ENCODE measurements around the gene WDR64.
"Not testable (repeated sequence)": the region's sequence is repeated elsewhere in the genome, so short reads cannot be mapped to it uniquely, and the experiment has no call there.

WDR64 gene

DNA sequence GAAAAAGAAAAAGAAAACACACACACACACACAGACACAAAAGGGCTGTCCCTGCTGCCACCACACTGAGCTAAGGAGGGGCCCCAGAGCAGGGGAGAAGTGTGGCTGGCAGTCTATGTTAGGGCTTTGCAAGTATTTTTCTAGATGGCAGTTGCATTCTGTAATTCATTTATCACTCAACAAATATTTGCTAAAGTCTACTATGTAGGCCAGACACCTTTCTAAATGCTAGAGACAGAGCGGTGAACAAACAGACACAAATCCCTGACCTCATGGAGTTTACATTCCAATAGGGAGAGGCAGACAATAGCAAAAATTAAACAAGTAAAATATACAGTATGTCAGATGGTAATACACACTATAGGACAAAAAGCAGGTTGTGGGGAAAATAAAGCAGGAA lies 20.2 kb downstream of the WDR64 start:
- H3K27me3 ChIP-seq (ENCODE audit: control insufficient read depth, insufficient read depth, low read length): no peaks in the 10 kb centered on the region
- no peaks in the 10 kb centered on the region for H3K9me3 ChIP-seq (ENCODE audit: control insufficient read depth, low read depth, low read length)
- H3K9ac ChIP-seq (ENCODE audit: low read length): no peak overlapping the region
- no peaks in the 10 kb centered on the region for H3K4me1 ChIP-seq (ENCODE audit: control insufficient read depth, low read depth, low read length)
- no peaks in the 10 kb centered on the region for H3K36me3 ChIP-seq (ENCODE audit: control insufficient read depth, low read depth, low read length)
- H3K27ac ChIP-seq (ENCODE audit: low read length): no peak overlapping the region
- H3K4me3 ChIP-seq (ENCODE audit: low read length): no peak overlapping the region

DNA sequence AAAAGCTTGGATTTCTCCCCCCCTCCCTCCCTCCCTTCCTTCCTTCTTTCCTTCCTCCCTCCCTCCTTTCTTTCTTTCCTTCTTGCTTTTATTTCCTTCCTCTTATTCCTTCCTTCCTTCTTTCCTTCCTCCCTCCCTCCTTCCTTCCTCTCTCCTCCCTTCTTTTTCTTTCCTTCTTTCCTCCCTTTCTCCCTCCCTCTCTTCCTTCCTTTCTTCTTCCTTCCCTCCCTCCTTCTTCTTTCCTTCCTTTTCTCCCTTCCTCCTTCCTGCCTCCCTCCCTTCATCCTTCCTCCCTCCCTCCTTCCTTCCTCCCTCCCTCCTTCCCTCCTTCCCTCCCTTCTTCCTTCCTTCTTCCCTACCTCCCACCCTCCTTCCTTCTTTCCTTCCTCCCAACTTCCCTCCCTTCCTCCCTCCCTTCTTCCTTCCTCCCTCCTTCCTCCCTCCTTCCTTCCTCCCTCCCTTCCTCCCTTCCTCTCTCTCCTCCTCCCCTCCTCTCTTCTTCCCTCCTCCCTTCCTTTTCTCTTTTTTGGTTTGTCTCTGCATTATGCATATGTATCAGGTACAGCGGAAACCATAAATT lies 22.8 kb downstream of the WDR64 start:
- no peak overlapping the region for H3K27ac ChIP-seq (ENCODE audit: low read length)
- no peak overlapping the region for H3K9ac ChIP-seq (ENCODE audit: low read length)
- H3K4me1 ChIP-seq (ENCODE audit: control insufficient read depth, low read depth, low read length): no peaks in the 10 kb centered on the region
- no peaks in the 10 kb centered on the region for H3K27me3 ChIP-seq (ENCODE audit: control insufficient read depth, insufficient read depth, low read length)
- H3K4me3 ChIP-seq (ENCODE audit: low read length): no peak overlapping the region
- H3K36me3 ChIP-seq (ENCODE audit: control insufficient read depth, low read depth, low read length): no peaks in the 10 kb centered on the region
- no peaks in the 10 kb centered on the region for H3K9me3 ChIP-seq (ENCODE audit: control insufficient read depth, low read depth, low read length)

DNA sequence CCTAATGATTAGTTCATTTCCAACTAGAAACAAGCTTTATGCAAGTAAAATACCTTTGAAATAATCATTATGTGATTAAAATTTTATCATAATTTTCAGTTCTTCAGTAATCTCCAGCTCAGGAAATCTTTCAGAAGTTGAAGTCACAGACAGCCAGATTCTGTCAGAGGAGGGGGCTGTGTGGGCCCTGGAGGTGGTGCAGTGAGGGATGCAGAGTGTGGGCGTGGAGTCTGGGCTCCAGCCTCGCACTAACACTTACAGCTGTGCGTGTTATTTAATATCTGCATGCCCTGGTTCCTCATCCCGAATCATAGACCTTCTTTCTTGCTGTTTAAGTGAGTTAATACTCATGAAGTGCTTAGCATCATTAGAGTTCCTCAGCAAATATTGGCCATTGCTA lies 23.9 kb downstream of the WDR64 start:
- H3K36me3 ChIP-seq (ENCODE audit: control insufficient read depth, low read depth, low read length): no peaks in the 10 kb centered on the region
- no peaks in the 10 kb centered on the region for H3K27me3 ChIP-seq (ENCODE audit: control insufficient read depth, insufficient read depth, low read length)
- no peaks in the 10 kb centered on the region for H3K4me1 ChIP-seq (ENCODE audit: control insufficient read depth, low read depth, low read length)
- no peak overlapping the region for H3K9ac ChIP-seq (ENCODE audit: low read length)
- H3K4me3 ChIP-seq (ENCODE audit: low read length): no peak overlapping the region
- no peak overlapping the region for H3K27ac ChIP-seq (ENCODE audit: low read length)
- no peaks in the 10 kb centered on the region for H3K9me3 ChIP-seq (ENCODE audit: control insufficient read depth, low read depth, low read length)

GRCh38 chr1:241677201-241677600 lies 25.1 kb downstream of the WDR64 start:
- Histone ChIP-seq H3K4me1 (ENCODE audit: control insufficient read depth, low read depth, low read length) (no peaks in the 10 kb centered on the region), H3K9me3 (ENCODE audit: control insufficient read depth, low read depth, low read length) (no peaks in the 10 kb centered on the region), H3K27ac (ENCODE audit: low read length) (no peak overlapping the region), H3K27me3 (ENCODE audit: control insufficient read depth, insufficient read depth, low read length) (no peaks in the 10 kb centered on the region), H3K4me3 (ENCODE audit: low read length) (no peak overlapping the region), H3K36me3 (ENCODE audit: control insufficient read depth, low read depth, low read length) (no peaks in the 10 kb centered on the region), H3K9ac (ENCODE audit: low read length) (no peak overlapping the region)

GRCh38 chr1:241678536-241678935 lies 26.5 kb downstream of the WDR64 start:
- H3K36me3 ChIP-seq (ENCODE audit: control insufficient read depth, low read depth, low read length): no peaks in the 10 kb centered on the region
- H3K4me3 ChIP-seq (ENCODE audit: low read length): no peak overlapping the region
- no peaks in the 10 kb centered on the region for H3K9me3 ChIP-seq (ENCODE audit: control insufficient read depth, low read depth, low read length)
- no peak overlapping the region for H3K27ac ChIP-seq (ENCODE audit: low read length)
- no peaks in the 10 kb centered on the region for H3K27me3 ChIP-seq (ENCODE audit: control insufficient read depth, insufficient read depth, low read length)
- no peaks in the 10 kb centered on the region for H3K4me1 ChIP-seq (ENCODE audit: control insufficient read depth, low read depth, low read length)
- H3K9ac ChIP-seq (ENCODE audit: low read length): no peak overlapping the region

DNA sequence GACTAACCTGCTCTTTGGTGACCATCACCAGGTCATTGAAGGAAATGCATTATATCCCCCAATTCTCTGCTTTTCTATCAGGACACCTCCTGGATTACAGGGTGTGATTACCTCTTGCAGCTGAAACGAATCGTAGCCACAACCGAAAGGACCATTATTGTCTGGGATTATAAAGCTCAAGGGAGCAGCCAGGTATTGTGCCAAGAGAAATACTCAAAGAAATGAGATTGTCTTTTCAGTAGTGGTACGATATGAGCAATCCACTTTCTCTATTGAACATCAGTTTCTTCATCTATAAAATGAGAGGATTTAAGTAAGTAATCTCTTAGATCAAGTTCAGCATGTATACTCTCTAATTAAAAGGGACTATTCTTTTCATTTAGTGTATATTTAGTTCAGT lies 27.3 kb downstream of the WDR64 start:
- H3K36me3 ChIP-seq (ENCODE audit: control insufficient read depth, low read depth, low read length): no peaks in the 10 kb centered on the region
- H3K4me1 ChIP-seq (ENCODE audit: control insufficient read depth, low read depth, low read length): no peaks in the 10 kb centered on the region
- no peak overlapping the region for H3K4me3 ChIP-seq (ENCODE audit: low read length)
- H3K9me3 ChIP-seq (ENCODE audit: control insufficient read depth, low read depth, low read length): no peaks in the 10 kb centered on the region
- no peaks in the 10 kb centered on the region for H3K27me3 ChIP-seq (ENCODE audit: control insufficient read depth, insufficient read depth, low read length)
- no peak overlapping the region for H3K9ac ChIP-seq (ENCODE audit: low read length)
- no peak overlapping the region for H3K27ac ChIP-seq (ENCODE audit: low read length)

DNA sequence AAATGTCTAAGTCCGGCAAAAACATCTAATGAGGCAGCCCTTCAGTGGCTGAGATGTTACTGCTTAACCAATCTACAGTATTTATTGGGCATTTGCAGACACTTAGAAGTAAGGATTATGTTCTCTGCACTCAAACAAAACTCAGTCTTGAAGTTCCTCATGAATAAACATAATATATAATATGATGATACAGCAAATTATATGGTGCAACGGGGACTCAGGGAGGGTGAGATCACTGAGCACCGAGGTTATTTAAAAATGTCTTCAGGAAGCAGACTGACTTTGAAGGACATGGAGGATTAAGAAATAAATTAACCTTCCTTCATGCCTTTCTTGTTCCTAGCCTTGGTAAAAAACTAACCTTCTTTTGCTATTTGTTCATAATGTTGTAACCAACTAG lies 27.9 kb downstream of the WDR64 start:
- Histone ChIP-seq H3K4me3 (ENCODE audit: low read length) (no peak overlapping the region), H3K4me1 (ENCODE audit: control insufficient read depth, low read depth, low read length) (no peaks in the 10 kb centered on the region), H3K9me3 (ENCODE audit: control insufficient read depth, low read depth, low read length) (no peaks in the 10 kb centered on the region), H3K27ac (ENCODE audit: low read length) (no peak overlapping the region), H3K9ac (ENCODE audit: low read length) (no peak overlapping the region), H3K36me3 (ENCODE audit: control insufficient read depth, low read depth, low read length) (no peaks in the 10 kb centered on the region), H3K27me3 (ENCODE audit: control insufficient read depth, insufficient read depth, low read length) (no peaks in the 10 kb centered on the region)

- H3K4me1 ChIP-seq (ENCODE audit: control insufficient read depth, low read depth, low read length); H3K9ac ChIP-seq (ENCODE audit: low read length); H3K36me3 ChIP-seq (ENCODE audit: control insufficient read depth, low read depth, low read length); H3K27ac ChIP-seq (ENCODE audit: low read length); H3K27me3 ChIP-seq (ENCODE audit: control insufficient read depth, insufficient read depth, low read length); H3K9me3 ChIP-seq (ENCODE audit: control insufficient read depth, low read depth, low read length); H3K4me3 ChIP-seq (ENCODE audit: low read length): not testable (repeated sequence)
Measured at GRCh38 chr1:241681861-241682448, 29.9 kb downstream of the WDR64 start.

GRCh38 chr1:241682921-241683320 lies 30.8 kb downstream of the WDR64 start:
- H3K4me1 ChIP-seq (ENCODE audit: control insufficient read depth, low read depth, low read length): no peaks in the 10 kb centered on the region

DNA sequence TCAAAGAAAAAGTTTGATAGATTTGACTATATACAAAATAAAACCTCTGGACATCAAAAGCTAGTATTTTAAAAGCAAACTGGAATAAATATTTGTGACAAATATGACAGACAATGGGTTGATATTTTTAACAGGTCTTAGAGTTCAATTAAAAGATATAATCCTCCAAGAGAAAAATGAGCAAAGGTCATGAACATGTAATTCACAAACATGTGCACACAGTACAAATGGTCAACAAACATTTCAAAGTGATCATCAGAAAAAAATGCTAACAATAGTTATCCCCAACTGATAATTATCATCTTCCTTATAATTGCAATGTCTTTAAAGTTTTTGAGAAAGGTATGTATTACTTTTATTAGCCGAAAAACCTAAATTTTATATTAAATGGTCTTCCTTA lies 32.0 kb downstream of the WDR64 start:
- H3K4me3 ChIP-seq (ENCODE audit: low read length): no peak overlapping the region
- no peak overlapping the region for H3K27ac ChIP-seq (ENCODE audit: low read length)
- H3K9me3 ChIP-seq (ENCODE audit: control insufficient read depth, low read depth, low read length): no peaks in the 10 kb centered on the region
- H3K27me3 ChIP-seq (ENCODE audit: control insufficient read depth, insufficient read depth, low read length): no peaks in the 10 kb centered on the region
- H3K36me3 ChIP-seq (ENCODE audit: control insufficient read depth, low read depth, low read length): no peaks in the 10 kb centered on the region
- H3K9ac ChIP-seq (ENCODE audit: low read length): no peak overlapping the region
- no peaks in the 10 kb centered on the region for H3K4me1 ChIP-seq (ENCODE audit: control insufficient read depth, low read depth, low read length)

More at GRCh38 chr1:241682921-241683320, 30.8 kb downstream of the WDR64 start:
- H3K9ac ChIP-seq (ENCODE audit: low read length): no peak overlapping the region
- H3K4me3 ChIP-seq (ENCODE audit: low read length): no peak overlapping the region
- no peak overlapping the region for H3K27ac ChIP-seq (ENCODE audit: low read length)
- H3K9me3 ChIP-seq (ENCODE audit: control insufficient read depth, low read depth, low read length): no peaks in the 10 kb centered on the region
- no peaks in the 10 kb centered on the region for H3K27me3 ChIP-seq (ENCODE audit: control insufficient read depth, insufficient read depth, low read length)
- no peaks in the 10 kb centered on the region for H3K36me3 ChIP-seq (ENCODE audit: control insufficient read depth, low read depth, low read length)

GRCh38 chr1:241688940-241689368 lies 36.9 kb downstream of the WDR64 start:
- Histone ChIP-seq H3K9me3 (ENCODE audit: control insufficient read depth, low read depth, low read length) (no peaks in the 10 kb centered on the region), H3K9ac (ENCODE audit: low read length) (no peak overlapping the region), H3K27ac (ENCODE audit: low read length) (no peak overlapping the region), H3K36me3 (ENCODE audit: control insufficient read depth, low read depth, low read length) (no peaks in the 10 kb centered on the region), H3K4me1 (ENCODE audit: control insufficient read depth, low read depth, low read length) (no peaks in the 10 kb centered on the region), H3K4me3 (ENCODE audit: low read length) (no peak overlapping the region), H3K27me3 (ENCODE audit: control insufficient read depth, insufficient read depth, low read length) (no peaks in the 10 kb centered on the region)

Measured in iPS-18a (cell line).